ENCODE data around the gene MAFF. TPM values are rescaled to one million over a fixed set of nuclear protein-coding genes. Genes with fewer than 3 reads are reported as not detected.
"Not testable (repeated sequence)": the region's sequence is repeated elsewhere in the genome, so short reads cannot be mapped to it uniquely, and the experiment has no call there.

MAFF gene
- total RNA-seq, 2 experiments from 2014 or later: 2.7 to 2.8 TPM

GRCh38 chr22:38222797-38223119, 21.0 kb downstream of the MAFF start:
- no peak overlapping the region for H3K27ac Mint-ChIP-seq

DNA sequence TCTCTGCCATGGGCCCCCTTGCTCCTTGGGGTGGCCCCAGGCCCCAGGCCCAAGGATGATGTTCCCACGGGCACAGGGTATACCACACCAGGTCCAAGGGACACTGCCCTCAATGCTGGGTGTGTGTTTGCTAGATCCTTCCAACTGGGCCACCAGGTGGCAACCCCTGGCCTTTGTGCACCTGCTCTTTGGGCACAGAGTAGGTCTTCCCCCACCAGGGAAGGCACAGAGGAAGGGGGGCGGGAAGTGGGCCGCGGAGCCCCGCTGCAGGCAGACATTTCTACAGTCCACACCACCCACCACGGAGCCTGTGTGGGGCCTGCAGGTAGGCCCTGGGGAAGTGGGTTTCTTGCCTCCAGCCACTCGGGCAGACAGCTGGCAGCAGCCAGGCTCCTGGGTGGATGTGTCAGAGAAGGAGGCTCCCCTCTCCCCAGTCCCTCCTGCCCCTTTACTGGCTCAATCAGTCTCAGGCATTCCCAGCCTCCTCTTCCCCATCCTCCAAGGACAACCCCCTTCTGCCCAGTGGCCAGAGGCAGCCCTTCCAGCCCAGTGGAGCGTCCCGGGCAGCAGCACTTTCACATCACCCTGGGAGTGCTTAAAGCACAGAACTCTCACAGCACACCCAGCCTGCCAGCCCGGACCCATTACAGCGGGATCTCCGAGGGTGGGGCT, 21.6 kb downstream of the MAFF start:
- no peak overlapping the region for H3K27ac Mint-ChIP-seq
- CTCF ChIA-PET: interaction anchor here (0.7 kb wide), 1 partner anchor 171 kb away, joined by 3 read pairs; no protein-coding TSS in a partner anchor
- intact Hi-C loops (cut with micrococcal nuclease): no loop called here

More at GRCh38 chr22:38222797-38223119, 21.0 kb downstream of the MAFF start:
- H3K27me3 Mint-ChIP-seq (ENCODE audit: low read depth): no peaks in the 10 kb centered on the region
- H3K4me1 Mint-ChIP-seq (ENCODE audit: low read depth): peaks cover 10% of the 10 kb centered on the region
- no peak for DNase-seq
- intact Hi-C loops (cut with micrococcal nuclease): no loop called here
- no peak overlapping the region for H3K4me3 Mint-ChIP-seq
- CTCF ChIA-PET: interaction anchor here (0.7 kb wide), 1 partner anchor 171 kb away, joined by 3 read pairs; no protein-coding TSS in a partner anchor
- H3K9me3 Mint-ChIP-seq: no peaks in the 10 kb centered on the region
- no peaks in the 10 kb centered on the region for H3K36me3 Mint-ChIP-seq (ENCODE audit: low read depth)

GRCh38 chr22:38226853-38227649, 25.3 kb downstream of the MAFF start:
- DNase-seq: no peak
- H3K36me3 Mint-ChIP-seq (ENCODE audit: low read depth): peaks cover 6% of the 10 kb centered on the region
- intact Hi-C loops (cut with micrococcal nuclease): no loop called here
- H3K27me3 Mint-ChIP-seq (ENCODE audit: low read depth): no peaks in the 10 kb centered on the region
- H3K4me1 Mint-ChIP-seq (ENCODE audit: low read depth): no peaks in the 10 kb centered on the region
- H3K9me3 Mint-ChIP-seq: no peaks in the 10 kb centered on the region
- CTCF ChIA-PET: interaction anchor here (4.3 kb wide), 1 partner anchor 113 kb away, joined by 20 read pairs; no protein-coding TSS in a partner anchor
- no peak overlapping the region for H3K4me3 Mint-ChIP-seq
- H3K27ac Mint-ChIP-seq: no peak overlapping the region

More for the DNA sequence above, 21.6 kb downstream of the MAFF start:
- H3K36me3 Mint-ChIP-seq (ENCODE audit: low read depth): no peaks in the 10 kb centered on the region
- H3K4me3 Mint-ChIP-seq: no peak overlapping the region
- H3K9me3 Mint-ChIP-seq: no peaks in the 10 kb centered on the region
- no peak for DNase-seq
- peaks cover 6% of the 10 kb centered on the region for H3K4me1 Mint-ChIP-seq (ENCODE audit: low read depth)
- H3K27me3 Mint-ChIP-seq (ENCODE audit: low read depth): no peaks in the 10 kb centered on the region

DNA sequence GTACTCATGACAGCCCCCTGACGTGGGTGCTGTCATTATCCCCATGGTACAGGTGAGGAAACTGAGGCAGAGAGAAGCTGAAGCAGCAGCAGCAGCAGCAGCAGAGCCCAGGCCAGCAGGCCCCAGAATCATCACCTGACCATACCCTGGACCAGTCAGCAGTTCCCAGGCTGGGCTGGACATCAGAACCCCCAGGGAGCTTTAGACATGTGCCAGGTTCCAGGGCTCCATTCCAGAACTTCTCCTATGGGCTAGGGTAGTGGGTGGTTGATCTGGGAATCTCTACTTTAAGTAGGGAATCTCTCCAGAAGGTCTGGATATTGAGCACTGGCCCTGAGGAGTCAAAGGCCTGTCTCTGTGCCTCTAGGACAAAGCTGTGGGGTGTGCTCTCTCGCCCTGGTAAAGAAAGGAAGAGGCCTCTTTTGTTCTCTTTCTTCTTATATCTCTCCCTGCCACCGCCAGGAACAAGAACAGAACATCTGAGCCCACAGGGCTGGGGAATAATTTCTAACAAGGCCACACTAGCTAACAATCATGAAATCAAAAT, 26.6 kb downstream of the MAFF start:
- H3K4me3 Mint-ChIP-seq: no peak overlapping the region
- peaks cover 6% of the 10 kb centered on the region for H3K36me3 Mint-ChIP-seq (ENCODE audit: low read depth)
- H3K27me3 Mint-ChIP-seq (ENCODE audit: low read depth): no peaks in the 10 kb centered on the region
- H3K9me3 Mint-ChIP-seq: no peaks in the 10 kb centered on the region
- no peak overlapping the region for H3K27ac Mint-ChIP-seq
- H3K4me1 Mint-ChIP-seq (ENCODE audit: low read depth): no peaks in the 10 kb centered on the region
- CTCF ChIA-PET: interaction anchor here (0.6 to 4.3 kb wide), 5 partner anchors 24 to 176 kb away, joined by 3 to 20 read pairs (median 4); no protein-coding TSS in a partner anchor
- no peak for DNase-seq
- intact Hi-C loops (cut with micrococcal nuclease): no loop called here

DNA sequence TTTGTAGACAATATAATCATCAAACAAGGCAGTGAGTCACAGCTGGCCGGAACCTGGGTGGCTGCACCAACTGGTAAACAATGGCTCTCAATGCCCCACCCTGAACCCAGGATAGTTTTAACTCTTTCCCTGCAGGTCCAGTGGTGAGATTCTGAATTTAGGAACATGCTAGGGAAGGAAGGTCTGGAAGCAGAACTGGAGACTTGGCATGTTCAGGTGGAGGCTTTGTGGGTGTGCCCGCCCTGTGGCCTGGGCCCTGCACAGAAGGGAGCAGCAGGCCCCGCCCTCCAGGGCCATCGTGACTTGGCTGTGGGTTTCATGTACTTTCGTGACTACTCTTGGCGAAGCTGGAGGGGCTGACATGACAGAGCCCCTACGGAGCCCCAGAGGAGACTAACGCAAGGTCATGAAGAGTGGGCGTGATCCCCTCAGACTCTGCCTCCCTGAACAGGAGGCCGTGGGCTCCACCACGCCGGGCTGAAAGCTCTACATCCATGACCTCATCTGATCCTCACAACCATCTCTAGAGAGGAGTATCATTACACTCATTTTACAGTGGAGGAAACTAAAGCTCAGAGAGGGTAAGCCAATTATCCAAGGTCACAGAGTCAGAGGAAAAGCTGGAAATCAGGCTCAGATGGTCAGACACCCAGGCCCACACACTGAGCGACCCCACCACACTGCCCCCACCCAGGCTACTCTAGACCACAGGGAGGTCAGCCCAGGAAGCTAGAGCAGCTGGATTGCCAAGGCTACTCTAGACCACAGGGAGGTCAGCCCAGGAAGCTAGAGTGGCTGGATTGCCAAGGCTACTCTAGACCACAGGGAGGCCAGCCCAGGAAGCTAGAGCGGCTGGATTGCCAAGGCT, 27.3 kb downstream of the MAFF start:
- Mint-ChIP-seq H3K36me3 (ENCODE audit: low read depth) (peaks cover 6% of the 10 kb centered on the region), H3K4me3 (no peak overlapping the region), H3K27ac (peak overlapping the region; percentile 13), H3K9me3 (no peaks in the 10 kb centered on the region), H3K27me3 (ENCODE audit: low read depth) (no peaks in the 10 kb centered on the region), H3K4me1 (ENCODE audit: low read depth) (no peaks in the 10 kb centered on the region)
- no peak for DNase-seq
- intact Hi-C loops (cut with micrococcal nuclease): no loop called here
- CTCF ChIA-PET: interaction anchor here (0.8 to 4.3 kb wide), 6 partner anchors 25 to 177 kb away, joined by 3 to 20 read pairs (median 4); no protein-coding TSS in a partner anchor

- peak; percentile 71 for DNase-seq
- Mint-ChIP-seq H3K4me1 (ENCODE audit: low read depth) (no peaks in the 10 kb centered on the region), H3K4me3 (no peak overlapping the region), H3K9me3 (no peaks in the 10 kb centered on the region), H3K27me3 (ENCODE audit: low read depth) (no peaks in the 10 kb centered on the region), H3K27ac (no peak overlapping the region), H3K36me3 (ENCODE audit: low read depth) (peaks cover 6% of the 10 kb centered on the region)
- CTCF ChIA-PET: interaction anchor here (0.7 to 4.3 kb wide), 6 partner anchors 16 to 178 kb away, joined by 3 to 20 read pairs (median 4); no protein-coding TSS in a partner anchor
- intact Hi-C loops (cut with micrococcal nuclease): loop anchor here (1.0 kb wide), 3 partner anchors 116 to 178 kb away; no protein-coding TSS in a partner anchor
These were observed 28.5 kb downstream of the MAFF start for GRCh38 chr22:38230108-38230825.

- H3K27me3 Mint-ChIP-seq (ENCODE audit: low read depth): no peaks in the 10 kb centered on the region
- peaks cover 6% of the 10 kb centered on the region for H3K36me3 Mint-ChIP-seq (ENCODE audit: low read depth)
- H3K9me3 Mint-ChIP-seq: no peaks in the 10 kb centered on the region
- no peak for DNase-seq
- intact Hi-C loops (cut with micrococcal nuclease): loop anchor here (1.0 kb wide), 3 partner anchors 117 to 179 kb away; no protein-coding TSS in a partner anchor
- no peak overlapping the region for H3K27ac Mint-ChIP-seq
- no peaks in the 10 kb centered on the region for H3K4me1 Mint-ChIP-seq (ENCODE audit: low read depth)
- CTCF ChIA-PET: interaction anchor here (0.5 to 4.3 kb wide), 4 partner anchors 19 to 179 kb away, joined by 3 to 20 read pairs (median 6); no protein-coding TSS in a partner anchor
- H3K4me3 Mint-ChIP-seq: no peak overlapping the region
These were observed 29.1 kb downstream of the MAFF start for GRCh38 chr22:38230916-38231315.

- DNase-seq: no peak
- CTCF ChIA-PET: interaction anchor here (0.6 kb wide), 1 partner anchor 118 kb away, joined by 3 read pairs; no protein-coding TSS in a partner anchor
- Mint-ChIP-seq H3K9me3 (no peaks in the 10 kb centered on the region), H3K27ac (no peak overlapping the region), H3K4me3 (no peak overlapping the region), H3K36me3 (ENCODE audit: low read depth) (peaks cover 6% of the 10 kb centered on the region), H3K27me3 (ENCODE audit: low read depth) (no peaks in the 10 kb centered on the region), H3K4me1 (ENCODE audit: low read depth) (no peaks in the 10 kb centered on the region)
- intact Hi-C loops (cut with micrococcal nuclease): no loop called here
These were observed 30.4 kb downstream of the MAFF start for GRCh38 chr22:38232196-38232595.

DNA sequence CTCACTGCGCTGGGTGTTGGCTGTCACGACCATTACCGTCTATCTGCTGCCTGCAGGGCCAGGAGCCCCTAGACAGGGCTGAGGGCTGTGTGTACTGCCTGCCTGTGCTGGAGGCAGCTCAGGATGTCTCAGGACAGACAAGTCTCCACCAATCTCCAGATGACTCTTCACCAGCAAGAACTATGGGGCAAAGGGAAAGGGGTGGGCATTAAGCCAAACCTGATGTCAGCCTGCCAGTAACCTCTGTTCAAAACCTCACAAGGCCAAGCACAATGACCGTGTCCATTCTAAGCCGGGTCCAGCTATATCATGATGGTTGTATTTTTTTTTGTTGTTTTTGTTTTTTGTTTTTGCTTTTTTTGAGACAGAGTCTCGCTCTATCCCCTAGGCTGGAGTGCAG, 31.6 kb downstream of the MAFF start:
- Mint-ChIP-seq H3K36me3 (ENCODE audit: low read depth) (peaks cover 6% of the 10 kb centered on the region), H3K27me3 (ENCODE audit: low read depth) (no peaks in the 10 kb centered on the region), H3K4me3 (no peak overlapping the region), H3K9me3 (no peaks in the 10 kb centered on the region), H3K4me1 (ENCODE audit: low read depth) (no peaks in the 10 kb centered on the region), H3K27ac (no peak overlapping the region)
- CTCF ChIA-PET: interaction anchor here (0.6 kb wide), 1 partner anchor 154 kb away, joined by 3 read pairs; no protein-coding TSS in a partner anchor
- intact Hi-C loops (cut with micrococcal nuclease): no loop called here
- DNase-seq: no peak

DNA sequence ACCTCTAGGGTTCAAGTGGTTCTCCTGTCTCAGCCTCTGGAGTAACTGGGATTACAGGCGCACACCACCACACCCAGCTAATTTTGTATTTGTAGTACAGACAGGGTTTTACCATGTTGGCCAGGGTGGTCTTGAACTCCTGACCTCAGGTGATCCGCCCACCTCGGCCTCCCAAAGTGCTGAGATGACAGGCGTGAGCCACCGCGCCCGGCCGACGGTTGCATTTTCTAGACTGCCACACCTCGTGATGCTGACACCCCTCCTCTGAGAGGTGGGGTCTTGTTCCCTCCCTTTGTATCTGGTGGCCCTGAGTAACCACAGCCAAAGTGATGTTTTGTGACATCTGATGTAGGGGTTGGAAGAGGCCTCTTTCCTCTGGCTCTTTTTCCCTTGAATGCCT, 32.1 kb downstream of the MAFF start:
- H3K4me1 Mint-ChIP-seq (ENCODE audit: low read depth); intact Hi-C loops (cut with micrococcal nuclease); H3K4me3 Mint-ChIP-seq; DNase-seq; H3K9me3 Mint-ChIP-seq; H3K27me3 Mint-ChIP-seq (ENCODE audit: low read depth); H3K36me3 Mint-ChIP-seq (ENCODE audit: low read depth); H3K27ac Mint-ChIP-seq: not testable (repeated sequence)
- CTCF ChIA-PET: interaction anchor here (1.6 kb wide), 1 partner anchor 120 kb away, joined by 7 read pairs; no protein-coding TSS in a partner anchor

DNA sequence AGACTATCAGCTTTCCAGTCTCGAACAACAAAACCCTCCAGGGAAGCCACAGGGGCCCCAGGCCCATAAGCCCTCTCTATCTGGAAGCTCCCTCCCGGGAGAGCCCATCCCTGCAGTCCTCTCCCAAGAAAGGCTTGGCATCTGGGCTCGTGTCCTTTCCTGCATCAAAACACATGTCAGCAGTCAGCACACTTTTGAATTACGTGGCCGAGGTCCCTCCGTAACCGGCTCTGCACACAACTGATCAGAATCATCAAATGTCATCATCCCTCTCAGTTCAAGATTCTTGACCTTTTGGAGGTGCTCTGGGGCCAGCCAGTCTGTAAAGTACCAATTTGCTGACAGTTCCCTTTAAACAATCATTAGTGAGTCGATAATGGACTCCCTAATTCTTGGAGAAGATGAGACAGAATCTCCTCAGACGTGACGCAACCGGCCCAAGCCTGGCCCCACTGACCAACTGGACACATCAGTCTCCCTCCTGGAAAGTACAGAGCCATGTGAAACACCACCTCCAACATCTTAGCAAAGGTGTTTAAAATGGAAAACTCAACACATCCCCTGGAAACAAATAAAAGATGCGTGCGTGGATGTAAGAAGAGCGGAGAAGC, 33.6 kb downstream of the MAFF start:
- H3K9me3 Mint-ChIP-seq: no peaks in the 10 kb centered on the region
- intact Hi-C loops (cut with micrococcal nuclease): no loop called here
- DNase-seq: no peak
- CTCF ChIA-PET: interaction anchor here (1.6 kb wide), 1 partner anchor 121 kb away, joined by 7 read pairs; no protein-coding TSS in a partner anchor
- H3K4me3 Mint-ChIP-seq: no peak overlapping the region
- no peaks in the 10 kb centered on the region for H3K4me1 Mint-ChIP-seq (ENCODE audit: low read depth)
- H3K27me3 Mint-ChIP-seq (ENCODE audit: low read depth): no peaks in the 10 kb centered on the region
- H3K36me3 Mint-ChIP-seq (ENCODE audit: low read depth): peaks cover 8% of the 10 kb centered on the region
- no peak overlapping the region for H3K27ac Mint-ChIP-seq
